K562 (cell line): Measurements from ENCODE around the gene CHD1L. TPM values are rescaled to one million over a fixed set of nuclear protein-coding genes. Genes with fewer than 3 reads are reported as not detected.

Experiments used
- ATAC-seq: fragments of 200-7000 bp; cut with Tn5 transposase; 3 replicates; pipeline ENCODE4 v1.9.1; 2020; ENCODE audit warnings: moderate library complexity
- BruUV-seq: library from RNA; stranded (reverse); fragments of 400-500 nt; replicated peaks from 2 replicates; lab custom pipeline; 2021; lab: Mats Ljungman, UMichigan
- CTCF ChIA-PET: fragments of 300-600 bp; formaldehyde crosslinking; extraction: SDS; loops from one replicate; lab custom pipeline; 2021; ENCODE audit warnings: low intra/inter-chr PET ratio; lab: Yijun Ruan, JAX
- POLR2A ChIA-PET: fragments of 300-600, 350-650 bp; sonication (Branson Sonifier 250); formaldehyde crosslinking; extraction: SDS; loops from one replicate; lab custom pipeline; 2021; ENCODE audit warnings: antibody characterized with exemption, inconsistent platforms; lab: Yijun Ruan, JAX
- DNase-seq, 4 experiments: peaks; one replicate each; pipeline versions ENCODE4 v3.0.0 to v3.0.0-alpha.2; 2011 to 2018; ENCODE audit warnings: low spot score in 3 of 4, mixed read lengths in 3 of 4; ENCODE audit errors: extremely low read depth in 1 of 4
- FAIRE-seq: peaks from 2 replicates; lab custom pipeline; 2011; peaks lifted over from hg19 to GRCh38; lab: Jason Lieb, UNC
- H2AFZ ChIP-seq: 2 replicates; pipeline ENCODE4 v1.6.0; 2011; ENCODE audit warnings: low read depth, low read length, control low read depth, inconsistent platforms
- H3K27ac ChIP-seq: fragments of 200-600 bp; 3 replicates; pipeline ENCODE4 v1.8.0; 2011; ENCODE audit warnings: low read depth, mild to moderate bottlenecking, control low read depth, inconsistent platforms, low read length, moderate library complexity, mixed read lengths; ENCODE audit errors: extremely low read depth
- H3K27me3 ChIP-seq, 2 experiments: fragments of 300-600 bp in 1 of 2; 2 replicates in 1 of 2; 3 replicates in 1 of 2; pipeline versions ENCODE4 v1.6.0 to v1.8.0; 2011; ENCODE audit warnings: inconsistent platforms in 2 of 2, low read length in 2 of 2, mild to moderate bottlenecking in 1 of 2, mixed read lengths in 1 of 2, moderate library complexity in 1 of 2; ENCODE audit not compliant: control insufficient read depth in 2 of 2, insufficient read depth in 2 of 2
- H3K36me3 ChIP-seq: fragments of 300-600 bp; 3 replicates; pipeline ENCODE4 v1.8.0; 2011; ENCODE audit warnings: mild to moderate bottlenecking, low read length, inconsistent platforms; ENCODE audit not compliant: control insufficient read depth, insufficient read depth
- H3K4me1 ChIP-seq, 2 experiments: fragments of 200-600 bp in 1 of 2; replicated peaks in 1 of 2; 2 replicates in 1 of 2; 3 replicates in 1 of 2; pipeline versions ENCODE4 v1.5.1 to v1.8.0; 2011; ENCODE audit warnings: inconsistent platforms in 2 of 2, low read length in 2 of 2, mild to moderate bottlenecking in 1 of 2, mixed read lengths in 1 of 2, moderate library complexity in 1 of 2; ENCODE audit not compliant: control insufficient read depth in 2 of 2, insufficient read depth in 2 of 2
- H3K4me2 ChIP-seq: 2 replicates; pipeline ENCODE4 v1.6.1; 2011; ENCODE audit warnings: low read length, control low read depth, inconsistent platforms, mixed read lengths; ENCODE audit not compliant: insufficient read depth
- H3K4me3 ChIP-seq: fragments of 200-600 bp; sonication (generic), shearing (Covaris generic); 2 replicates; pipeline ENCODE4 v1.5.1; 2016; ENCODE audit warnings: control low read depth, inconsistent platforms
- H3K79me2 ChIP-seq: fragments of 200-600 bp; 3 replicates; pipeline ENCODE4 v1.8.0; 2011; ENCODE audit warnings: low read length, inconsistent platforms; ENCODE audit not compliant: control insufficient read depth, insufficient read depth
- H3K9ac ChIP-seq, 2 experiments: 2 replicates each; pipeline versions ENCODE4 v1.6.0 to v1.6.1; 2011; ENCODE audit warnings: low read depth in 2 of 2, low read length in 2 of 2, control low read depth in 1 of 2, inconsistent platforms in 1 of 2, mild to moderate bottlenecking in 1 of 2, mixed read lengths in 1 of 2; ENCODE audit not compliant: insufficient read depth in 1 of 2
- H3K9me1 ChIP-seq: one replicate; pipeline ENCODE4 v1.6.0; 2011; ENCODE audit warnings: inconsistent platforms, mild to moderate bottlenecking, low read length, moderate library complexity; ENCODE audit not compliant: control insufficient read depth, insufficient read depth
- H3K9me3 ChIP-seq: replicated peaks from 2 replicates; pipeline ENCODE4 v1.5.1; 2011; ENCODE audit warnings: low read depth, low read length, inconsistent platforms; ENCODE audit not compliant: control insufficient read depth, insufficient read depth
- H4K20me1 ChIP-seq: replicated peaks from 2 replicates; pipeline ENCODE4 v1.6.1; 2011; ENCODE audit warnings: low read length, inconsistent platforms, mixed read lengths; ENCODE audit not compliant: control insufficient read depth, insufficient read depth
- BRD4 ChIP-seq: fragments of 200-600 bp; sonication (generic); IDR thresholded peaks from 2 replicates; pipeline ENCODE4 v1.6.1; 2017; ENCODE audit warnings: inconsistent platforms
- C11orf30 ChIP-seq: fragments of 450-650 bp; IDR thresholded peaks from 2 replicates; pipeline ENCODE4 v1.6.1; 2016; ENCODE audit warnings: low read depth, mild to moderate bottlenecking
- CBX3 ChIP-seq, 2 experiments: IDR thresholded peaks; 1 replicate in 1 of 2; 2 replicates in 1 of 2; pipeline ENCODE4 v1.6.1; 2012; ENCODE audit warnings: inconsistent platforms in 2 of 2, low read length in 2 of 2, borderline replicate concordance in 1 of 2, control low read depth in 1 of 2
- DMBX1 ChIP-seq: fragments of 250-450 bp; sonication (Bioruptor Pico); IDR thresholded peaks from 2 replicates; pipeline ENCODE4 v1.8.0; 2022; ENCODE audit warnings: inconsistent platforms, mild to moderate bottlenecking, moderate library complexity, borderline replicate concordance
- EHMT2 ChIP-seq: fragments of 450-650 bp; IDR thresholded peaks from 2 replicates; pipeline ENCODE4 v1.6.1; 2018; ENCODE audit warnings: antibody characterized with exemption
- GABPA ChIP-seq: fragments of 200-800 bp; sonication (Bioruptor generic); conservative IDR thresholded peaks from 2 replicates; pipeline ENCODE4 v1.6.1; 2016; ENCODE audit warnings: low read depth, missing genetic modification characterization, missing compliant biosample characterization
- HEY1 ChIP-seq: fragments of 250-450 bp; sonication (Bioruptor Pico); IDR thresholded peaks from 2 replicates; pipeline ENCODE4 v1.5.0; 2020; ENCODE audit warnings: mild to moderate bottlenecking, moderate library complexity, borderline replicate concordance
- NBN ChIP-seq: fragments of 450-650 bp; IDR thresholded peaks from 2 replicates; pipeline ENCODE4 v1.6.1; 2016; ENCODE audit warnings: low read depth, mild to moderate bottlenecking
- NUFIP1 ChIP-seq: fragments of 450-650 bp; IDR thresholded peaks from 2 replicates; pipeline ENCODE4 v1.6.1; 2018; ENCODE audit not compliant: partially characterized antibody
- RB1 ChIP-seq: fragments of 450-650 bp; IDR thresholded peaks from 2 replicates; pipeline ENCODE4 v1.6.1; 2017; ENCODE audit warnings: low read depth, mild to moderate bottlenecking
- RBM39 ChIP-seq: fragments of 200-400 bp; formaldehyde crosslinking; optimal IDR thresholded peaks from 2 replicates; pipeline ENCODE3; 2018; ENCODE audit warnings: low read depth, low read length
- SRSF7 ChIP-seq: fragments of 200-400 bp; formaldehyde crosslinking; optimal IDR thresholded peaks from 2 replicates; pipeline ENCODE3; 2017; ENCODE audit warnings: mild to moderate bottlenecking, low read depth, low read length
- TEAD1 ChIP-seq, 2 experiments: fragments of 450-650 bp in 1 of 2; sonication (generic) in 1 of 2; formaldehyde crosslinking; IDR thresholded peaks; 2 replicates each; pipeline versions ENCODE4 v1.4.0 to v1.8.0; 2020 to 2022; ENCODE audit warnings: mild to moderate bottlenecking in 2 of 2, missing genetic modification reagents in 1 of 2
- TGIF2 ChIP-seq: sonication (generic); formaldehyde crosslinking; IDR thresholded peaks from 2 replicates; pipeline ENCODE4 v1.8.1; 2022; ENCODE audit warnings: mild to moderate bottlenecking, missing genetic modification reagents, moderate library complexity
- TRIM24 ChIP-seq, 2 experiments: fragments of 450-650 bp; IDR thresholded peaks; 2 replicates each; pipeline ENCODE4 v1.6.1; 2016
- ZNF175 ChIP-seq: fragments of 200-800 bp; sonication (Bioruptor generic); IDR thresholded peaks from 2 replicates; pipeline ENCODE4 v1.6.1; 2016; ENCODE audit warnings: low read depth, mild to moderate bottlenecking, missing genetic modification characterization, missing compliant biosample characterization
- WGBS: fragments of 100-300 bp; shearing (Covaris generic); methylation state at CpG from one replicate; pipeline ENCODE4 v1.1.6; 2016; ENCODE audit warnings: low coverage, mixed read lengths; ENCODE audit not compliant: insufficient coverage; ENCODE audit errors: missing lambda C conversion rate; 5-methylcytosine and 5-hydroxymethylcytosine counted together
- in situ Hi-C: fragments of 300-500 bp; cut with MboI; formaldehyde crosslinking; loops from 4 replicates; pipeline ENCODE4 v1.15.0; 2018; ENCODE audit warnings: inconsistent platforms, mixed read lengths
- intact Hi-C: fragments of 100-400 bp; cut with micrococcal nuclease; formaldehyde crosslinking; loops from 2 replicates; pipeline ENCODE4 v1.14.2; 2022
- polyA plus RNA-seq, 8 experiments: library from polyadenylated mRNA; depleted of rRNA in 4 of 8; stranded (reverse) in 5 of 8; unstranded in 3 of 8; fragments of >200 nt; fragmentation: Nextera tagmentation in 2 of 8; fragmentation: Illumina TruSeq in 1 of 8; extraction: Ambion mirVana in 2 of 8; extraction: Trizol in 1 of 8; gene quantifications; 2 replicates each; pipeline versions ENCODE4 v1.2.1 to v1.2.3, GENCODE V29; 2011 to 2014; ENCODE audit warnings: inconsistent platforms in 1 of 8, missing spikeins in 1 of 8
- total RNA-seq, 7 experiments: library from RNA; depleted of rRNA in 6 of 7; stranded (reverse); fragments of >200 nt in 6 of 7; fragmentation: Illumina TruSeq in 2 of 7; extraction: Trizol in 2 of 7; gene quantifications; 2 replicates each; pipeline versions ENCODE4 v1.2.1 to v1.2.3, GENCODE V29; 2011 to 2021; ENCODE audit warnings: low replicate concordance in 1 of 7

CHD1L gene
- total and polyA plus RNA-seq, 9 of the 15 experiments (the other 6 are each of a cell fraction or from before 2014, with no cell fraction given), result 25.0 to 93.3 (median 59.1) TPM

DNA sequence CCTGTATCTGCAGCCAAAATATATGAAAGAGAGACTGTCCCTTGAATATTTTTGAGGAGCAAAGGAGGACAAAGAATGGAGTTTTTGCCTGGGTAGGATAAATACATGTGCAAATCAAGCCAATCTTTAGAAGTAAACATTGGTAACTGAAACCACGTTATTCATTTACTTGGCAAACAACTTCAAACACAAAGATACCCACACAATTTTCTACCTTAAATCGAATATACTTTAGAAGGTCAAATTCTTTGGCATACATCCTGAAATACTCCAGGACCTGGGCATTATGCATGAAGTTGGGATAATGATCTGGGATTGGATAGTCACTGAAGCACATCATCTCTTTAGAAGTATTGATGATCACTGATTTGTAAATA lies 27.0 kb upstream of the CHD1L start:
- Histone ChIP-seq H3K9me1 (no peaks in the 10 kb centered on the region), H3K36me3 (no peaks in the 10 kb centered on the region), H3K4me1 (no peaks in the 10 kb centered on the region), H3K79me2 (no peaks in the 10 kb centered on the region), H3K27ac (no peak overlapping the region), H2AFZ (no peak overlapping the region), H3K27me3 (peaks cover 5 to 16% of the 10 kb centered on the region in 2 experiments), H3K9me3 (no peaks in the 10 kb centered on the region), H4K20me1 (no peaks in the 10 kb centered on the region), H3K4me2 (no peak overlapping the region), H3K4me3 (no peak overlapping the region), H3K9ac (no peak overlapping the region)
- DNase-seq (no peak), ATAC-seq (no peak), FAIRE-seq (no peak)
- no TSS peak for BruUV-seq
- CTCF ChIA-PET, result no interaction called here
- POLR2A ChIA-PET, result no interaction called here
- TF ChIP-seq NUFIP1, result no peak
- no peak for TF ChIP-seq HEY1
- TF ChIP-seq RBM39, result no peak
- no peak for TF ChIP-seq DMBX1 (CRISPR knock-in tag)
- no peak for TF ChIP-seq BRD4
- no peak for TF ChIP-seq ZNF175
- no peak for TF ChIP-seq TEAD1 (CRISPR knock-in tag; IDR thresholded peaks at IDR 0.05)
- TF ChIP-seq EHMT2, result no peak
- TF ChIP-seq C11orf30, result no peak
- no peak for TF ChIP-seq TRIM24 (IDR thresholded peaks at IDR 0.05)
- no peak for TF ChIP-seq TGIF2 (CRISPR knock-in tag)
- TF ChIP-seq GABPA (tag), result no peak
- no peak for TF ChIP-seq CBX3 (IDR thresholded peaks at IDR 0.05; ENCODE audit: borderline replicate concordance in 1 of 2, low read length in 2 of 2)
- no peak for TF ChIP-seq SRSF7
- no peak for TF ChIP-seq NBN
- TF ChIP-seq RB1, result no peak
- WGBS, result 0% methylated on average over 2 of the region's 2 CpGs
- in situ Hi-C loops (no loop called here), intact Hi-C loops (no loop called here)
